MCF 10A (cell line): ENCODE measurements around the gene TEN1. TPM values are rescaled to one million over a fixed set of nuclear protein-coding genes. Genes with fewer than 3 reads are reported as not detected.

Source experiments
- BruUV-seq: library from RNA; stranded (reverse); fragments of 400-500 nt; replicated peaks from 2 replicates; lab custom pipeline; 2021; lab: Mats Ljungman, UMichigan
- CTCF ChIA-PET: fragments of 300-600 bp; sonication (Branson Sonifier 250); formaldehyde crosslinking; extraction: SDS; loops from one replicate; lab custom pipeline; 2021; ENCODE audit warnings: antibody characterized with exemption, inconsistent platforms; lab: Yijun Ruan, JAX
- POLR2A ChIA-PET: fragments of 300-600, 350-650 bp; sonication (Branson Sonifier 250); formaldehyde crosslinking; extraction: SDS; loops from one replicate; lab custom pipeline; 2020; ENCODE audit warnings: antibody characterized with exemption, inconsistent platforms; lab: Yijun Ruan, JAX
- DNase-seq: peaks from one replicate; pipeline ENCODE4 v3.0.0-alpha.2; 2018; ENCODE audit not compliant: unreplicated experiment
- H3K27ac Mint-ChIP-seq: one replicate; pipeline ENCODE4 v1.8.0; 2022; ENCODE audit warnings: mild to moderate bottlenecking, low read depth, mixed read lengths; ENCODE audit not compliant: unreplicated experiment
- H3K27me3 Mint-ChIP-seq: one replicate; pipeline ENCODE4 v1.8.0; 2022; ENCODE audit warnings: mixed read lengths; ENCODE audit not compliant: insufficient read depth, unreplicated experiment
- H3K36me3 Mint-ChIP-seq: one replicate; pipeline ENCODE4 v1.8.0; 2022; ENCODE audit warnings: mild to moderate bottlenecking, moderate library complexity, mixed read lengths; ENCODE audit not compliant: insufficient read depth, unreplicated experiment
- H3K4me1 Mint-ChIP-seq: one replicate; pipeline ENCODE4 v1.8.0; 2022; ENCODE audit warnings: mixed read lengths; ENCODE audit not compliant: insufficient read depth, unreplicated experiment
- H3K4me3 Mint-ChIP-seq: one replicate; pipeline ENCODE4 v1.8.0; 2022; ENCODE audit warnings: mild to moderate bottlenecking, moderate library complexity, mixed read lengths; ENCODE audit not compliant: unreplicated experiment
- H3K9me3 Mint-ChIP-seq: one replicate; pipeline ENCODE4 v1.8.0; 2022; ENCODE audit warnings: mixed read lengths; ENCODE audit not compliant: unreplicated experiment
- intact Hi-C: fragments of 100-400 bp; cut with micrococcal nuclease; formaldehyde crosslinking; loops from 2 replicates; pipeline ENCODE4 v1.14.1; 2022
- total RNA-seq: library from RNA; stranded (reverse); gene quantifications from 2 replicates; pipeline ENCODE4 v1.2.3, GENCODE V29; 2022
- TF ChIP-seq, protein P1 (sequence below): fragments of 200-600 bp; IDR thresholded peaks from one replicate; pipeline ENCODE4 v1.8.0; 2022; ENCODE audit warnings: antibody characterized with exemption, mild to moderate bottlenecking; ENCODE audit not compliant: unreplicated experiment

TEN1 gene
- total RNA-seq, 1 experiment from 2014 or later: 15.4 TPM

GRCh38 chr17:75975757-75976174 lies 3.3 kb upstream of the TEN1 start:
- DNase-seq: no peak
- no peaks in the 10 kb centered on the region for H3K27me3 Mint-ChIP-seq
- TF ChIP-seq, protein P1, sequence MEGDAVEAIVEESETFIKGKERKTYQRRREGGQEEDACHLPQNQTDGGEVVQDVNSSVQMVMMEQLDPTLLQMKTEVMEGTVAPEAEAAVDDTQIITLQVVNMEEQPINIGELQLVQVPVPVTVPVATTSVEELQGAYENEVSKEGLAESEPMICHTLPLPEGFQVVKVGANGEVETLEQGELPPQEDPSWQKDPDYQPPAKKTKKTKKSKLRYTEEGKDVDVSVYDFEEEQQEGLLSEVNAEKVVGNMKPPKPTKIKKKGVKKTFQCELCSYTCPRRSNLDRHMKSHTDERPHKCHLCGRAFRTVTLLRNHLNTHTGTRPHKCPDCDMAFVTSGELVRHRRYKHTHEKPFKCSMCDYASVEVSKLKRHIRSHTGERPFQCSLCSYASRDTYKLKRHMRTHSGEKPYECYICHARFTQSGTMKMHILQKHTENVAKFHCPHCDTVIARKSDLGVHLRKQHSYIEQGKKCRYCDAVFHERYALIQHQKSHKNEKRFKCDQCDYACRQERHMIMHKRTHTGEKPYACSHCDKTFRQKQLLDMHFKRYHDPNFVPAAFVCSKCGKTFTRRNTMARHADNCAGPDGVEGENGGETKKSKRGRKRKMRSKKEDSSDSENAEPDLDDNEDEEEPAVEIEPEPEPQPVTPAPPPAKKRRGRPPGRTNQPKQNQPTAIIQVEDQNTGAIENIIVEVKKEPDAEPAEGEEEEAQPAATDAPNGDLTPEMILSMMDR: no peak
- H3K4me1 Mint-ChIP-seq: peaks cover 15% of the 10 kb centered on the region
- no TSS peak for BruUV-seq
- H3K4me3 Mint-ChIP-seq: peak overlapping the region; percentile 53
- peak overlapping the region; percentile 61 for H3K27ac Mint-ChIP-seq
- CTCF ChIA-PET: no interaction called here
- POLR2A ChIA-PET: interaction anchor here (0.6 to 1.2 kb wide), 2 partner anchors 29 to 529 kb away, joined by 3 to 4 read pairs; no protein-coding TSS in a partner anchor
- intact Hi-C loops: loop anchor here (5.0 kb wide), 2 partner anchors 33 to 577 kb away; partner anchors contain the start of gene FBF1
- no peaks in the 10 kb centered on the region for H3K9me3 Mint-ChIP-seq
- H3K36me3 Mint-ChIP-seq: peaks cover 41% of the 10 kb centered on the region

DNA sequence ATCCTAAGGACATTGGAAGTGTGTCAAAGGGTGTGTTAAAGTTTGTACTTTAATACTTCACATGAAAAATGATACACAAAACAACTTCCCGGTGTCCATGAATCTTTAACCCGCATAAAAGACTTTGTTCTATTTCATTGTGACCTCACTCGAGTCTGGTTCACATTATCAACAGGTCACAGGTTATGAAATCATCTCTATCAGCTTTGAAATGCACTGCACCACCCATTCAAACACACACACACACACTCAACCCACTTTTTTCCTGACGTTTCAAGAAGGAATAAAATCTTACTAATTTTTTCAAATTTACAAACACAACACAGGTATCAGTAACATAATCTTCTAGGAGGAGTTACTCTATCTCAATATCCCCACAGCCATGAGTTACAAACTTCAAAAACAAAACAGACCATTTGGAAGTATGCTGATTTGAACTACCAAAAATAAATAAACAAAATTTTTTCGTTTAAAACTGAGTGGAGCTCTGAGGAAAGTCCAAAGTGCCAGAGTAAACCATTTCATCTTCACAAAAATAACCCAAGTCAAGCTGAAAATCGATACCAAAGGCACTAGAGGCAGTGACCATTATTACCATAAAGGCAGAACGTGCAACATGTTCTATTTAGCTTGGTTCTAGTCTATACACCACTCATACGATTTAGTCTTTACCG lies 2.7 kb upstream of the TEN1 start:
- TF ChIP-seq, protein P1: no peak
- POLR2A ChIA-PET: interaction anchor here (0.7 to 1.2 kb wide), 6 partner anchors 15 to 346 kb away, joined by 3 to 5 read pairs (median 4); partner anchors contain the start of gene SRP68
- CTCF ChIA-PET: no interaction called here
- BruUV-seq: no TSS peak
- H3K4me1 Mint-ChIP-seq: peaks cover 15% of the 10 kb centered on the region
- H3K4me3 Mint-ChIP-seq: peak overlapping the region; percentile 53
- DNase-seq: no peak
- intact Hi-C loops: loop anchor here (5.0 kb wide), 2 partner anchors 34 to 576 kb away; partner anchors contain the start of gene FBF1
- no peaks in the 10 kb centered on the region for H3K9me3 Mint-ChIP-seq
- H3K27ac Mint-ChIP-seq: peak overlapping the region; percentile 61
- no peaks in the 10 kb centered on the region for H3K27me3 Mint-ChIP-seq
- peaks cover 36% of the 10 kb centered on the region for H3K36me3 Mint-ChIP-seq

GRCh38 chr17:75979705-75980187 lies 706 bp downstream of the TEN1 start:
- Mint-ChIP-seq H3K27me3 (no peaks in the 10 kb centered on the region), H3K27ac (peak overlapping the region; percentile 100), H3K4me3 (peak overlapping the region; percentile 100), H3K36me3 (peaks cover 15% of the 10 kb centered on the region), H3K4me1 (peaks cover 19% of the 10 kb centered on the region), H3K9me3 (no peaks in the 10 kb centered on the region)
- TSS peak; percentile 93 for BruUV-seq
- ChIA-PET CTCF (interaction anchor here (0.9 to 1.4 kb wide), 3 partner anchors 26 to 116 kb away, joined by 3 to 6 read pairs (median 3); no protein-coding TSS in a partner anchor), POLR2A (interaction anchor here (0.6 to 2.0 kb wide), 11 partner anchors 11 to 200 kb away, joined by 3 to 6 read pairs (median 4); partner anchors contain the start of genes MRPL38 and WBP2)
- intact Hi-C loops: loop anchor here (5.0 kb wide), 2 partner anchors 37 to 573 kb away; partner anchors contain the start of gene FBF1
- TF ChIP-seq, protein P1: no peak
- DNase-seq: no peak
